CD4-positive, alpha-beta T cell (primary cell): ENCODE results near the gene CDH2. TPM values are rescaled to one million over a fixed set of nuclear protein-coding genes. Genes with fewer than 3 reads are reported as not detected.

ENCODE experiments used
- ATAC-seq: fragments of 200-7000 bp; cut with Tn5 transposase; one replicate; pipeline ENCODE4 v1.10.0; 2022; ENCODE audit warnings: mild to moderate bottlenecking; ENCODE audit not compliant: poor library complexity
- CTCF ChIA-PET: fragments of 350-600 bp; sonication (Branson Sonifier 250); formaldehyde crosslinking; loops from one replicate; lab custom pipeline; 2021; ENCODE audit warnings: antibody characterized with exemption, inconsistent platforms; lab: Charles Lee
- POLR2A ChIA-PET: fragments of 350-600 bp; sonication (Branson Sonifier 250); formaldehyde crosslinking; loops from one replicate; lab custom pipeline; 2021; ENCODE audit warnings: antibody characterized with exemption, inconsistent platforms; lab: Charles Lee
- DNase-seq, 14 experiments: peaks; one replicate each; pipeline ENCODE4 v3.0.0-alpha.2; 2013 to 2020; ENCODE audit warnings: mixed read lengths in 2 of 14
- H3K27ac ChIP-seq, 2 donors: one replicate each; pipeline versions ENCODE4 v1.5.1 to v1.7.0; 2013; ENCODE audit warnings: low read length in 2 of 2, low read depth in 1 of 2, mild to moderate bottlenecking in 1 of 2
- H3K27me3 ChIP-seq, 2 experiments: 1 replicate in 1 of 2; 2 replicates in 1 of 2; pipeline versions ENCODE4 v1.6.1 to v1.7.0; 2013; ENCODE audit warnings: low read length in 2 of 2, control low read depth in 1 of 2, mild to moderate bottlenecking in 1 of 2, moderate library complexity in 1 of 2; ENCODE audit not compliant: insufficient read depth in 2 of 2, control insufficient read depth in 1 of 2
- H3K36me3 ChIP-seq: one replicate; pipeline ENCODE4 v1.6.1; 2013; ENCODE audit warnings: low read length, control low read depth; ENCODE audit not compliant: insufficient read depth
- H3K4me1 ChIP-seq: one replicate; pipeline ENCODE4 v1.6.1; 2013; ENCODE audit warnings: low read length, control low read depth; ENCODE audit not compliant: insufficient read depth
- H3K4me3 ChIP-seq: one replicate; pipeline ENCODE4 v1.5.1; 2013; ENCODE audit warnings: mild to moderate bottlenecking, low read length, moderate library complexity
- H3K9me3 ChIP-seq, 2 experiments: 1 replicate in 1 of 2; 2 replicates in 1 of 2; pipeline versions ENCODE4 v1.6.1 to v1.7.0; 2013; ENCODE audit warnings: low read length in 2 of 2, mild to moderate bottlenecking in 2 of 2, control low read depth in 1 of 2, moderate library complexity in 1 of 2; ENCODE audit not compliant: control insufficient read depth in 1 of 2, insufficient read depth in 1 of 2
- H3K27ac Mint-ChIP-seq: one replicate; pipeline ENCODE4 v1.8.0; 2020; ENCODE audit warnings: mixed read lengths
- H3K27me3 Mint-ChIP-seq: one replicate; pipeline ENCODE4 v1.8.0; 2021; ENCODE audit warnings: mixed read lengths
- H3K36me3 Mint-ChIP-seq: one replicate; pipeline ENCODE4 v1.8.0; 2021; ENCODE audit warnings: low read depth, mixed read lengths
- H3K4me1 Mint-ChIP-seq: one replicate; pipeline ENCODE4 v1.8.0; 2021; ENCODE audit warnings: low read depth, mixed read lengths
- H3K4me3 Mint-ChIP-seq: one replicate; pipeline ENCODE4 v1.8.0; 2020; ENCODE audit warnings: mild to moderate bottlenecking, mixed read lengths
- H3K9me3 Mint-ChIP-seq: one replicate; pipeline ENCODE4 v1.8.0; 2020; ENCODE audit warnings: mixed read lengths
- intact Hi-C, 2 experiments: fragments of 100-400 bp; cut with DNase I in 1 of 2; cut with micrococcal nuclease in 1 of 2; formaldehyde crosslinking; loops; one replicate each; pipeline versions ENCODE4 v1.15.1 to v1.9.0; 2023 to 2025; cut with DNase I, micrococcal nuclease
- total RNA-seq, 174 experiments: library from RNA in 2 of 174; stranded (reverse) in 2 of 174; gene quantifications; one replicate each; pipeline ENCODE4 v1.2.3 and lab custom pipeline; 2021 to 2026
- TF ChIP-seq, protein P1 (sequence below): fragments of 200-600 bp; IDR thresholded peaks from one replicate; pipeline ENCODE4 v1.8.0; 2022; ENCODE audit warnings: antibody characterized with exemption, mild to moderate bottlenecking

CDH2 gene
- total RNA-seq, 2 experiments from 2014 or later: not detected

DNA sequence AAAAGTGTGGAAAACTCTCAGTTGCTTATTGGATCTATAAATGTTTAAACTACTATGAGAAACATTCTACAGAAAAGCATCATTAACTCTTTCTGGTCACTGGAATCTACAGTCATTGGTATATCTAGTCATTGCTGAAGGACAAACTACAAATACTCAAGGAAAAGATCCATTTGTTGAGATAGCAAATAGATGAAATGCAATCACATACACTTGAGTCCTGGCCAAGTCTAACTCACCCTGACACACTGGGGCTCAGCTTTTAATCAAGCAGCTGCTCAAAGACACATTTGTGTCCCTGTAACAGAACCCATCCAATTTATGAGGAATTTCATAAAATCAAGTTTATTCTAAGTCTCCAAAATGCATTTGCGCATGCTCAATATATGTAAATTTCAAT, 68.7 kb downstream of the CDH2 start:
- Mint-ChIP-seq H3K9me3 (peaks cover 10% of the 10 kb centered on the region), H3K4me1 (no peaks in the 10 kb centered on the region), H3K27me3 (no peaks in the 10 kb centered on the region), H3K36me3 (no peaks in the 10 kb centered on the region), H3K27ac (no peak overlapping the region), H3K4me3 (no peak overlapping the region)
- H3K9me3 ChIP-seq: peaks cover 0 to 4% of the 10 kb centered on the region in 2 experiments
- POLR2A ChIA-PET: no interaction called here
- DNase-seq (no peak), ATAC-seq (no peak)
- H3K36me3 ChIP-seq: no peaks in the 10 kb centered on the region
- H3K4me1 ChIP-seq: no peaks in the 10 kb centered on the region
- intact Hi-C loops: no loop called here
- no peak overlapping the region for H3K4me3 ChIP-seq
- H3K27me3 ChIP-seq: no peaks in the 10 kb centered on the region
- CTCF ChIA-PET: no interaction called here
- TF ChIP-seq, protein P1, sequence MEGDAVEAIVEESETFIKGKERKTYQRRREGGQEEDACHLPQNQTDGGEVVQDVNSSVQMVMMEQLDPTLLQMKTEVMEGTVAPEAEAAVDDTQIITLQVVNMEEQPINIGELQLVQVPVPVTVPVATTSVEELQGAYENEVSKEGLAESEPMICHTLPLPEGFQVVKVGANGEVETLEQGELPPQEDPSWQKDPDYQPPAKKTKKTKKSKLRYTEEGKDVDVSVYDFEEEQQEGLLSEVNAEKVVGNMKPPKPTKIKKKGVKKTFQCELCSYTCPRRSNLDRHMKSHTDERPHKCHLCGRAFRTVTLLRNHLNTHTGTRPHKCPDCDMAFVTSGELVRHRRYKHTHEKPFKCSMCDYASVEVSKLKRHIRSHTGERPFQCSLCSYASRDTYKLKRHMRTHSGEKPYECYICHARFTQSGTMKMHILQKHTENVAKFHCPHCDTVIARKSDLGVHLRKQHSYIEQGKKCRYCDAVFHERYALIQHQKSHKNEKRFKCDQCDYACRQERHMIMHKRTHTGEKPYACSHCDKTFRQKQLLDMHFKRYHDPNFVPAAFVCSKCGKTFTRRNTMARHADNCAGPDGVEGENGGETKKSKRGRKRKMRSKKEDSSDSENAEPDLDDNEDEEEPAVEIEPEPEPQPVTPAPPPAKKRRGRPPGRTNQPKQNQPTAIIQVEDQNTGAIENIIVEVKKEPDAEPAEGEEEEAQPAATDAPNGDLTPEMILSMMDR: no peak
- H3K27ac ChIP-seq: no peak overlapping the region

- no peaks in the 10 kb centered on the region for H3K36me3 Mint-ChIP-seq
- Histone ChIP-seq H3K27ac (no peak overlapping the region), H3K27me3 (no peaks in the 10 kb centered on the region), H3K4me1 (no peaks in the 10 kb centered on the region), H3K4me3 (no peak overlapping the region), H3K9me3 (peaks cover 0 to 2% of the 10 kb centered on the region in 2 experiments), H3K36me3 (no peaks in the 10 kb centered on the region)
- ChIA-PET CTCF (no interaction called here), POLR2A (no interaction called here)
- DNase-seq (no peak), ATAC-seq (no peak)
- intact Hi-C loops: no loop called here
- H3K27ac Mint-ChIP-seq: no peak overlapping the region
- peaks cover 10% of the 10 kb centered on the region for H3K9me3 Mint-ChIP-seq
- no peaks in the 10 kb centered on the region for H3K27me3 Mint-ChIP-seq
- no peak overlapping the region for H3K4me3 Mint-ChIP-seq
- TF ChIP-seq, protein P1: no peak
- H3K4me1 Mint-ChIP-seq: no peaks in the 10 kb centered on the region
Observed at GRCh38 chr18:28099237-28099636, 77.7 kb downstream of the CDH2 start.

- no peaks in the 10 kb centered on the region for H3K27me3 ChIP-seq
- no peaks in the 10 kb centered on the region for H3K4me1 ChIP-seq
- ChIA-PET POLR2A (no interaction called here), CTCF (no interaction called here)
- H3K4me3 ChIP-seq: no peak overlapping the region
- H3K4me3 Mint-ChIP-seq: no peak overlapping the region
- TF ChIP-seq, protein P1: no peak
- no peak overlapping the region for H3K27ac ChIP-seq
- H3K36me3 Mint-ChIP-seq: no peaks in the 10 kb centered on the region
- peaks cover 2% of the 10 kb centered on the region for H3K9me3 Mint-ChIP-seq
- no peak for DNase-seq
- intact Hi-C loops: no loop called here
- H3K4me1 Mint-ChIP-seq: no peaks in the 10 kb centered on the region
- peaks cover 0 to 5% of the 10 kb centered on the region in 2 experiments for H3K9me3 ChIP-seq
- no peaks in the 10 kb centered on the region for H3K27me3 Mint-ChIP-seq
- H3K27ac Mint-ChIP-seq: no peak overlapping the region
- no peaks in the 10 kb centered on the region for H3K36me3 ChIP-seq
- no peak for ATAC-seq
Observed at GRCh38 chr18:28095631-28096030, 81.3 kb downstream of the CDH2 start.
